Activated CD4-positive, alpha-beta memory T cell treated with anti-CD3 and anti-CD28 coated beads for 36 hours (primary cell): ENCODE data around the gene COL18A1. TPM values are rescaled to one million over a fixed set of nuclear protein-coding genes. Genes with fewer than 3 reads are reported as not detected.

ENCODE experiments used
- CTCF ChIA-PET: fragments of 350-600 bp; sonication (Branson Sonifier 250); formaldehyde crosslinking; loops from one replicate; lab custom pipeline; 2021; ENCODE audit warnings: antibody characterized with exemption, inconsistent platforms; lab: Charles Lee
- POLR2A ChIA-PET: fragments of 350-600 bp; sonication (Branson Sonifier 250); formaldehyde crosslinking; loops from one replicate; lab custom pipeline; 2021; ENCODE audit warnings: antibody characterized with exemption; lab: Charles Lee
- DNase-seq: peaks from one replicate; pipeline ENCODE4 v3.0.0-alpha.2; 2020
- H3K27ac Mint-ChIP-seq: one replicate; pipeline ENCODE4 v1.8.0; 2021; ENCODE audit warnings: mixed read lengths
- H3K27me3 Mint-ChIP-seq: one replicate; pipeline ENCODE4 v1.8.0; 2021; ENCODE audit warnings: mixed read lengths
- H3K36me3 Mint-ChIP-seq: one replicate; pipeline ENCODE4 v1.8.0; 2021; ENCODE audit warnings: mixed read lengths
- H3K4me1 Mint-ChIP-seq: one replicate; pipeline ENCODE4 v1.8.0; 2021; ENCODE audit warnings: low read depth, mixed read lengths
- H3K4me3 Mint-ChIP-seq: one replicate; pipeline ENCODE4 v1.8.0; 2021; ENCODE audit warnings: mild to moderate bottlenecking, mixed read lengths
- H3K9me3 Mint-ChIP-seq: one replicate; pipeline ENCODE4 v1.8.0; 2021; ENCODE audit warnings: mixed read lengths
- intact Hi-C: fragments of 100-400 bp; cut with micrococcal nuclease; formaldehyde crosslinking; loops from one replicate; pipeline ENCODE4 v1.15.1; 2023
- total RNA-seq, 2 experiments: library from RNA; stranded (reverse); gene quantifications; one replicate each; pipeline ENCODE4 v1.2.3, GENCODE V29; 2021

Gene COL18A1
- total RNA-seq, 2 experiments from 2014 or later = 4.5 TPM

DNA sequence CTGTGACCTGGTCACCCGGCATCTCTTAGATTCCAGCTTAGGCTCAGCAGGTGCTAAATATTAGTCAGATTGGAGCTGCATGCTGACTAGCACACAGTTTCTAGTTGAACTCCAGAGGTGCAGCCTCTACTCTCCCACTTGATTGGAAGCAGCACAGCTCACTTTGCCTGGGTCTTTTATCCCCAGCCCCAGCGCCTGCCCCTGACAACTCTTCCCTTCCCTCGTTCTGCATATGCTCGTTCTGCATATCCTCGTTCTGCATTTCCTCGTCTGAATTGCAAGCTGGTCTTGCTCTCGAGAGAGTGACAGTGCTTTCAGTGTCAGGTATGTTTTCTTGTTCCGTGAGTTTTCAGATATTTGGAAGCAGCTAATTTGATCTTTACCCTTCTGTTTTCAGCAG is 11.7 kb downstream of the COL18A1 start:
- ChIA-PET POLR2A (no interaction called here), CTCF (no interaction called here)
- Mint-ChIP-seq H3K9me3 (no peaks in the 10 kb centered on the region), H3K4me3 (no peak overlapping the region), H3K27ac (no peak overlapping the region), H3K27me3 (peaks cover 6% of the 10 kb centered on the region), H3K4me1 (no peaks in the 10 kb centered on the region), H3K36me3 (no peaks in the 10 kb centered on the region)
- intact Hi-C loops = no loop called here
- DNase-seq = no peak

DNA sequence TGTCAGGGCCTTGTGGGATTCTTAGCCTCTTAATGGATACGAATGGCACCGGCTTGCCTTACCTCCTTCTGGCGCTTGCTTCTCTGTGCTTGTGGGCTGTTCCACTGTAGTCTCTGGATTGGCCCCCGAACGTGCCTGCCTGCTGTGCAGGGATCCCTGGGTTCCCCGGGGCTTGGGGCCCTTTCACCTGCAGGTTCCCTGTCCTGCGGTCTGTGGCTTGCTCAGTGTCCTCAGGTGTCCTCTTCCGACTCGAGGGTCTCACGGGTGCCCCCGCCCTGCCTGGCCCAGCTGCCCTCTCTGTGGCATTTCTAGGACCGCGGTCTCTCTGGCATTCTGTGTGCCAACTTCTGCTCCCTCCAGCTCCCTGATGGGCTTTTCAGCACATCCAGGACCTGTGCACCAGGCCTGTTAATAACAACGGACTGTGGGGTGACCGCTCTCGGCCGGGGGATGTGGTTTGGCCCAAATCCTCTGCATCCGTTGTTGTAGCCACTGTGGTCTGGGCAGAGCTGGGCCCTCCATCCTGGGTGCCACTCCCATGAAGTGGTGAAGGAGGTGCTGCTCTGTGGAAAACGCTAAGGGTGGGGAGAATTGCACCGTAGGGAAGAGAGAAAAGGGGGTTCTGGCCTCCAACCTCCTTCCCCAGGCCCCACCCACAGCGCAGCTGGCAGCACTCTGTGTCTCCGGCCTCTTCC is 12.4 kb downstream of the COL18A1 start:
- Mint-ChIP-seq H3K27me3 (peaks cover 6% of the 10 kb centered on the region), H3K36me3 (no peaks in the 10 kb centered on the region), H3K4me1 (no peaks in the 10 kb centered on the region), H3K4me3 (no peak overlapping the region), H3K9me3 (no peaks in the 10 kb centered on the region), H3K27ac (no peak overlapping the region)
- intact Hi-C loops = no loop called here
- POLR2A ChIA-PET = interaction anchor here (0.6 kb wide), 1 partner anchor 939 kb away, joined by 3 read pairs; no protein-coding TSS in a partner anchor
- CTCF ChIA-PET = no interaction called here
- DNase-seq = no peak

DNA sequence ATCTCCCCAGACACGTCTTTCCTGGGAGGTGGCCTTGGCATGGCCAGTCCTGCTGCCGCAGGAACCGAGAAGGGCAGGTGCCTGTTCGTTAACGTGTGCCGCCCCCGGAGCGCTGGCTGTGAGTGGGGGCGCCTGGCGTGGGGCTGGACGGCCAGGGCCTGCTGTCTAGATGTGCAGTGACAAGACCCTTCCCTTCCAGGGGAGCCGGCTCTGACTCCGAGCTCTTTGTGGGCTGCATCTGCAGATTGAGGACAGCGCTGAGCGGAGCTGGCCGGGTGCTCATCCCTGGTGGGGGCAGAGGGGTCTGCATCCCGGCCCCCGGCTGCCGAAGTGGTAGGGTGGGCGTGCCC is 13.0 kb downstream of the COL18A1 start:
- H3K36me3 Mint-ChIP-seq = no peaks in the 10 kb centered on the region
- POLR2A ChIA-PET = no interaction called here
- peaks cover 4% of the 10 kb centered on the region for H3K27me3 Mint-ChIP-seq
- H3K4me1 Mint-ChIP-seq = no peaks in the 10 kb centered on the region
- intact Hi-C loops = no loop called here
- H3K27ac Mint-ChIP-seq = no peak overlapping the region
- CTCF ChIA-PET = no interaction called here
- H3K4me3 Mint-ChIP-seq = no peak overlapping the region
- no peaks in the 10 kb centered on the region for H3K9me3 Mint-ChIP-seq
- DNase-seq = no peak

DNA sequence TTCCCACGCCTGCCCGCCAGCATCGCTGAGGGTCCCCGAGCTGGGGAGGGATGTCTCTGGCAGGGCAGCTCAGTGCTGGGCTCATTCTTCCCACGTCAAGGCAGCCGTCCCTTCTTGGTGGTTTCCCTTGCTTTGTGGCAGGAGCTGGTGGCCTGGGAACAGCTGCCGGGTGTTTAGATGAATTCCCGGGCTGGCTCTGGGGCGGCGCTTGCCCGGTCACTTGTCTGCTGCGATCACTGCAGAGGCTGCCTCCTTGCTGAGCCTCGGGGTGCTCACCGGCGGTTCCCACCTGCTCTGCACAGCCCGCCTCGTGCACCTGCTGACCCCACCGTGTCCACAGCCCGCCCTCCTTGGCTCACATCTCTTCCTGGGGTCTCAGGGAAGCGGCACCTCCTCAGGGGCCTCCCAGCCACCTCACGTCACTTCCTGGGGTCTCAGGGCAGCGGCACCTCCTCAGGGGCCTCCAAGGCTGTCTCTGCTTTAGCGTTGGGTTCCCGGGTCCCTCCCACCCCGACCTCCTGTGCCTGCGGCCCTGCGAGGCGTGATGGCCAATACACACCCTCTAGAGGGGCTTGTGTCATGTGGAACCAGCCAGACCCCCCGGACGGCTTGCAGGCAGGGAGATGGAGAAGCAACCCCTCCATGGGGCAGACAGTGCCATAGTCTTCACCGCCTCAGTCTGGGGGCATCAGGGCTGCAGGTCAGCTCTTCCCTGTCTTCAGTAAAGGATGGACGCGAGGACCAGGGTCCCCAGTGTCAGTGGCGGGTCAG is 13.5 kb downstream of the COL18A1 start:
- Mint-ChIP-seq H3K27ac (no peak overlapping the region), H3K4me3 (no peak overlapping the region), H3K9me3 (no peaks in the 10 kb centered on the region), H3K27me3 (peaks cover 4% of the 10 kb centered on the region), H3K36me3 (no peaks in the 10 kb centered on the region), H3K4me1 (no peaks in the 10 kb centered on the region)
- intact Hi-C loops = no loop called here
- POLR2A ChIA-PET = no interaction called here
- CTCF ChIA-PET = no interaction called here
- no peak for DNase-seq

- H3K4me3 Mint-ChIP-seq = no peak overlapping the region
- DNase-seq = no peak
- ChIA-PET CTCF (no interaction called here), POLR2A (no interaction called here)
- no peaks in the 10 kb centered on the region for H3K4me1 Mint-ChIP-seq
- peaks cover 4% of the 10 kb centered on the region for H3K27me3 Mint-ChIP-seq
- H3K36me3 Mint-ChIP-seq = no peaks in the 10 kb centered on the region
- H3K27ac Mint-ChIP-seq = no peak overlapping the region
- H3K9me3 Mint-ChIP-seq = no peaks in the 10 kb centered on the region
- intact Hi-C loops = no loop called here
Observed at GRCh38 chr21:45419162-45419561, 14.2 kb downstream of the COL18A1 start.

DNA sequence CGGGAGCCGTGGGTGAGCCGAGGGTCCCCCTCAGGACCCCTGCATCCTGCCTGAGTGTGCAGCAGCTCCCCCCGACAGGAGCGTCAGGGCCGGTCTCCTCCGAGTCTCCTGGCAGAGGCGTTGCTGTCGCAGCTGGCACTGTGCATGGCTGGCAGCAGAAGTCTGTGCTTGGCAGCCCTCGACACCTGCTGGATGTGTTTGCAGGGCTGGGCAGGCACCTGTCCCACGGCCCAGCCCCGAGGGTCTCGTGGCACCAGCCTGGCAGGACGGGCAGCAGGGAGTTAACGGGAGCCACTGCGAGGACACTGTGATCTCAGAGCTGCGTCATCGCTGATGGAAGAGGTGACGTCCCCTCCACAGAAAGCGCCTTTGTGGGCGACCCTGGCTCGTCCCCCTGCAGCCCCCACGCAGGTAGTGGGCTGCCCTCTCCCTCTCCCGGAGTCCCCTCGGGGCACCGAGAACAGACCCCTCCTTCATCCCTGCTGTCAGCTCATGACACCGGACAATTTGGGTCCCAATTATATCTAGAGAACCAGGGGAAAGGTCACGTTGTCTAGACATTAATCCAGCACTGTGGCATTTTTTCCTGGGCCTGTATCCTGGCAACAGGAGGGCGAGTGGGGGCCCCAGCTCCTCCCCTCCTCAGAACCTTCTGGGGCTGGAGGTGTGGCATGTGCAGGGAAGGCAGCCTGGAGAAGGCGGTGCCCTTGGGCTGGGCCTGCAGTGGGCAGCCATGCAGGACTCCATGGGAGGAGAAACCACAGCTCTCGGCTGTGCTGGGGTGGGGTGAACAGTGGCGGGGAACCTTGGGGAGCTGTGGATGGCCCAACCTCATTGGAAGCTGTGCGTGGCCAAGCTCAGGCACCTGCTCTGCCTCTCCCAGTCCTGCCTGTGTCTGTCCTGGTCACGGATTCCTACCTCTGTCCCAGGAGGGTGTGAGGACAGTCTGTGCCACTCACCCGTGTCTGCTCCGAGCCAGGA is 15.4 kb downstream of the COL18A1 start:
- Mint-ChIP-seq H3K27ac (no peak overlapping the region), H3K9me3 (no peaks in the 10 kb centered on the region), H3K27me3 (peaks cover 4% of the 10 kb centered on the region), H3K36me3 (no peaks in the 10 kb centered on the region), H3K4me3 (no peak overlapping the region), H3K4me1 (no peaks in the 10 kb centered on the region)
- intact Hi-C loops = no loop called here
- no peak for DNase-seq
- CTCF ChIA-PET = no interaction called here
- POLR2A ChIA-PET = no interaction called here

- DNase-seq = no peak
- Mint-ChIP-seq H3K27ac (no peak overlapping the region), H3K36me3 (no peaks in the 10 kb centered on the region), H3K27me3 (peaks cover 4% of the 10 kb centered on the region), H3K9me3 (no peaks in the 10 kb centered on the region), H3K4me1 (no peaks in the 10 kb centered on the region), H3K4me3 (no peak overlapping the region)
- ChIA-PET CTCF (no interaction called here), POLR2A (no interaction called here)
- intact Hi-C loops = no loop called here
Observed at GRCh38 chr21:45421071-45421845, 16.3 kb downstream of the COL18A1 start.

GRCh38 chr21:45421846-45422775 is 17.1 kb downstream of the COL18A1 start:
- Mint-ChIP-seq H3K4me3 (no peak overlapping the region), H3K9me3 (no peaks in the 10 kb centered on the region), H3K4me1 (no peaks in the 10 kb centered on the region), H3K36me3 (no peaks in the 10 kb centered on the region), H3K27ac (no peak overlapping the region), H3K27me3 (peaks cover 4% of the 10 kb centered on the region)
- DNase-seq = no peak
- intact Hi-C loops = no loop called here
- ChIA-PET CTCF (no interaction called here), POLR2A (no interaction called here)

DNA sequence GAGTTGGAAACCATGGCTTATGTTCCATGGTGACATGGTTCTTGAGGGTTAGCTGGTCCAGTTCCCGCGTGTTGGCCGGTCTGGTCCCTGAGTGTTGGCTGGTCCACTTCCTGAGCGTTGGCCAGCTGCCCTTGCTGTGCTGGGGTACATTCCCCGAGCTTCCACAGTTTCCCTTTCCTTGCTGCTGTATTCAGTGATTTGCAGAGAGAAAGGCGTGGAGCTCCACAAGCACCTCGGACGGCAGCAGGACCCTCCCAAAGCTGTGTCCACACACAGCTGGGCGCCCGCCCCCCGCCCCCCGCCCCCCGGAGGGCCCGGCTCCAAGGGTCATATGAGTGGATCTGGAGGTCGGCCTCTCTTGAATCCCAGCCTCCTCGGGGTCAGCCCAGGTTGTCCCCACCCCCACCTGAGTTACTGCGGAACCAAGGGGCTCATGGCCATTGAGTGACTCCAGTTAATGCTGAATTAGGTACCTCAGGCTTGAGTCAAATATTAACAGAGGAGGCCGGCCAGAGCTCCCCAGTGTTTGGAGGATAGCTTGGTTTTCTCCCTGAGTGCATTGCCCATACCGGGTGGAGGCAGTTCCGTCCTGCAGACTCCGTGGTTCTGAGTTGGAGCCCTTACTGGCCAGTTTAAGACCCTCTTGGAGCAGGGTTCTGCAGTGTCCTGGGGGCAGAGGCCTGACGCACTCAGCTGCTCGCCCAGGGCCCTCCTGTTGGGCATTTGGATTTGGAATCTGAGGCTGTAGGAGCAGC is 18.4 kb downstream of the COL18A1 start:
- DNase-seq = no peak
- H3K4me1 Mint-ChIP-seq = no peaks in the 10 kb centered on the region
- H3K27ac Mint-ChIP-seq = no peak overlapping the region
- H3K36me3 Mint-ChIP-seq = no peaks in the 10 kb centered on the region
- H3K4me3 Mint-ChIP-seq = no peak overlapping the region
- POLR2A ChIA-PET = no interaction called here
- H3K9me3 Mint-ChIP-seq = no peaks in the 10 kb centered on the region
- intact Hi-C loops = no loop called here
- H3K27me3 Mint-ChIP-seq = peaks cover 4% of the 10 kb centered on the region
- CTCF ChIA-PET = no interaction called here

DNA sequence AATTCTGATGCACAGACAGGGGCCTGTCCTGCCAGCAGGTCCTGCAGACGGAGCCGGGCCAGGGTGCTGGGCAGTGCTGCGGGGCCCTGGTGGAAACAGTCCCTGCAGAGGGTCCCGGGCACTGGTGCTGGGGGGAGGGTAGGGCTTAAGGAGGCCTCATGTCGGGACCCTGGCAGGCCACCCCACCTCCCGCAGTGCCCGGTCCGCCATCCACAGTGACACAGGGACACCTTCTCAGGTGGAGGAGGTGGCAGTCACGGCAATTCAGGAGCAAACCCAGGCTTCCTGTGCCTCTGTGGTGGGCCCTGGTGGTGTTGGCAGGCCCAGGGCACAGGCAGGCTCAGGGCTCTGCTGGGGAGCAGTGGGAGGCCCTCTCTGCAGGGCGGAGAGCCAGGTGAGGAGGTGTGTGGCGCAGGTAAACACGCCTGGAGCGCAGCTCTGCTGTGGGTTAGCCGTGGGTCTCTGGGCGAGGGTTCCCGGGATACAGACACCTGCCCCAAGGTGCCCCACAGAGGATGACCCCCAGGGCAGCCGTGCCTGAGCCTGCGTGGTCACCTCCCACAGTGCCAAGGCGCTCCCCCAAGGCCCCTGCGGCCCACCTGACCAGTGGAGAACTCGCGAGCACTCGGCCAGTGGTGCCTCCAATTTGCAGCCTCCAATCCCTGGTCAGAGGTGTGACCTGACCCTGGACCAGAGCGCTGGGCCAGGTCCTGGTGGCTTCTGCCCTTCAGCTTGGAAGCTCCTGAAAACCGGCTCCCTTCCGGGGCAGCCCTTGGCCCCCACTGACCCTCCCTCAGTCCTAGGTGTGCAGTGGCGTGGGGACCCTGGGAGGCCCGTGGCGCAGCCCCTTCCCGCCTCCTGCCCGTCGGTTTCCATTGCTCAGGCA is 19.2 kb downstream of the COL18A1 start:
- no peaks in the 10 kb centered on the region for H3K9me3 Mint-ChIP-seq
- no peaks in the 10 kb centered on the region for H3K4me1 Mint-ChIP-seq
- POLR2A ChIA-PET = no interaction called here
- H3K36me3 Mint-ChIP-seq = no peaks in the 10 kb centered on the region
- no peak overlapping the region for H3K27ac Mint-ChIP-seq
- H3K27me3 Mint-ChIP-seq = no peaks in the 10 kb centered on the region
- CTCF ChIA-PET = no interaction called here
- intact Hi-C loops = no loop called here
- DNase-seq = no peak
- H3K4me3 Mint-ChIP-seq = no peak overlapping the region
